B cell (primary cell): ENCODE measurements around the gene AAMP. TPM values are rescaled to one million over a fixed set of nuclear protein-coding genes. Genes with fewer than 3 reads are reported as not detected.

Experiments
- ATAC-seq: fragments of 200-7000 bp; cut with Tn5 transposase; one replicate; pipeline ENCODE4 v1.10.0; 2021; ENCODE audit warnings: low read depth, mild to moderate bottlenecking, moderate number of reproducible peaks, moderate library complexity
- CTCF ChIA-PET: fragments of 350-600 bp; sonication (Branson Sonifier 250); formaldehyde crosslinking; loops from one replicate; lab custom pipeline; 2021; ENCODE audit warnings: antibody characterized with exemption, inconsistent platforms; lab: Charles Lee
- POLR2A ChIA-PET: fragments of 350-600 bp; sonication (Branson Sonifier 250); formaldehyde crosslinking; loops from one replicate; lab custom pipeline; 2021; ENCODE audit warnings: antibody characterized with exemption; lab: Charles Lee
- DNase-seq: peaks from one replicate; pipeline ENCODE4 v3.0.0; 2013
- H2AFZ ChIP-seq: 2 replicates; pipeline ENCODE4 v1.6.1; 2012; ENCODE audit warnings: mild to moderate bottlenecking, low read depth, low read length; ENCODE audit not compliant: insufficient read depth, poor library complexity, severe bottlenecking
- H3K27ac ChIP-seq, 2 donors: 1 replicate in 1 of 2; 2 replicates in 1 of 2; pipeline ENCODE4 v1.5.1; 2012 to 2013; ENCODE audit warnings: low read length in 2 of 2, mild to moderate bottlenecking in 2 of 2, moderate library complexity in 1 of 2
- H3K27me3 ChIP-seq, 4 experiments: fragments of 200-600 bp in 1 of 4; sonication (generic) in 1 of 4; replicated peaks in 1 of 4; 1 replicate in 2 of 4; 2 replicates in 2 of 4; pipeline versions ENCODE4 v1.6.1 to v1.7.0; 2013 to 2016; ENCODE audit warnings: low read length in 3 of 4, mild to moderate bottlenecking in 2 of 4, mixed read lengths in 1 of 4, moderate library complexity in 1 of 4; ENCODE audit not compliant: insufficient read depth in 4 of 4, control insufficient read depth in 3 of 4; ENCODE audit errors: control extremely low read depth in 1 of 4
- H3K36me3 ChIP-seq, 2 experiments: replicated peaks in 1 of 2; 1 replicate in 1 of 2; 2 replicates in 1 of 2; pipeline versions ENCODE4 v1.6.1 to v1.7.1; 2013; ENCODE audit warnings: low read length in 1 of 2; ENCODE audit not compliant: insufficient read depth in 2 of 2, control insufficient read depth in 1 of 2; ENCODE audit errors: control extremely low read depth in 1 of 2, extremely low read depth in 1 of 2
- H3K4me1 ChIP-seq, 2 donors: fragments of 200-600 bp in 1 of 2; sonication (generic) in 1 of 2; 1 replicate in 1 of 2; 2 replicates in 1 of 2; pipeline versions ENCODE4 v1.5.1 to v1.6.1; 2013 to 2017; ENCODE audit warnings: low read length in 2 of 2; ENCODE audit not compliant: control insufficient read depth in 2 of 2, insufficient read depth in 2 of 2
- H3K4me2 ChIP-seq: replicated peaks from 2 replicates; pipeline ENCODE3; 2012; ENCODE audit warnings: mild to moderate bottlenecking, low read depth, low read length; ENCODE audit not compliant: poor library complexity, severe bottlenecking
- H3K4me3 ChIP-seq, 5 experiments: fragments of 200-600 bp in 1 of 5; sonication (generic) in 1 of 5; 1 replicate in 3 of 5; 2 replicates in 2 of 5; pipeline versions ENCODE4 v1.5.1 to v1.7.0; 2011 to 2016; ENCODE audit warnings: low read length in 4 of 5, mild to moderate bottlenecking in 4 of 5, low read depth in 2 of 5, control low read depth in 1 of 5, moderate library complexity in 1 of 5; ENCODE audit not compliant: insufficient read depth in 1 of 5; ENCODE audit errors: control extremely low read depth in 1 of 5, extremely low read depth in 1 of 5
- H3K79me2 ChIP-seq: fragments of 200-600 bp; sonication (generic); one replicate; pipeline ENCODE4 v1.6.0; 2016; ENCODE audit warnings: low read length; ENCODE audit not compliant: control insufficient read depth, insufficient read depth
- H3K9ac ChIP-seq: fragments of 200-600 bp; sonication (generic); 2 replicates; pipeline ENCODE4 v1.6.1; 2017; ENCODE audit warnings: mild to moderate bottlenecking, low read length, moderate library complexity
- H3K9me3 ChIP-seq, 3 donors: one replicate each; pipeline versions ENCODE4 v1.6.1 to v1.7.1; 2013; ENCODE audit warnings: low read length in 2 of 3; ENCODE audit not compliant: control insufficient read depth in 2 of 3, insufficient read depth in 1 of 3; ENCODE audit errors: control extremely low read depth in 1 of 3
- H4K20me1 ChIP-seq: 2 replicates; pipeline ENCODE4 v1.6.0; 2012; ENCODE audit warnings: mild to moderate bottlenecking, low read length; ENCODE audit not compliant: insufficient read depth, control insufficient read depth, poor library complexity, severe bottlenecking
- H3K27ac Mint-ChIP-seq: one replicate; pipeline ENCODE4 v1.8.0; 2021; ENCODE audit warnings: mixed read lengths
- H3K27me3 Mint-ChIP-seq: one replicate; pipeline ENCODE4 v1.8.0; 2021; ENCODE audit warnings: mixed read lengths
- H3K4me1 Mint-ChIP-seq: one replicate; pipeline ENCODE4 v1.8.0; 2021; ENCODE audit warnings: mixed read lengths
- H3K4me3 Mint-ChIP-seq: one replicate; pipeline ENCODE4 v1.8.0; 2021; ENCODE audit warnings: mixed read lengths
- H3K9me3 Mint-ChIP-seq: one replicate; pipeline ENCODE4 v1.8.0; 2022; ENCODE audit warnings: mixed read lengths; ENCODE audit not compliant: insufficient read depth
- CTCF ChIP-seq: fragments of 200-600 bp; IDR thresholded peaks from one replicate; pipeline ENCODE4 v1.8.0; 2022; ENCODE audit warnings: antibody characterized with exemption, mild to moderate bottlenecking
- EZH2 ChIP-seq: IDR thresholded peaks from 2 replicates; pipeline ENCODE4 v1.6.1; 2012; ENCODE audit warnings: borderline replicate concordance, low read depth, mild to moderate bottlenecking, moderate library complexity, low read length; ENCODE audit not compliant: insufficient read depth, poor library complexity, severe bottlenecking
- WGBS: methylation state at CpG from one replicate; pipeline ENCODE4 v1.1.5; 2013; ENCODE audit warnings: missing lambda C conversion rate; ENCODE audit not compliant: insufficient coverage; 5-methylcytosine and 5-hydroxymethylcytosine counted together
- intact Hi-C: fragments of 100-400 bp; cut with micrococcal nuclease; formaldehyde crosslinking; loops from one replicate; pipeline ENCODE4 v1.10.0; 2022
- polyA plus RNA-seq: library from polyadenylated mRNA; depleted of rRNA; stranded (reverse); fragments of >200 nt; gene quantifications from 2 replicates; pipeline ENCODE4 v1.2.3, GENCODE V29; 2012
- total RNA-seq, 2 donors: library from RNA; stranded (reverse); fragments of 120-200 nt in 1 of 2; gene quantifications; 1 replicate in 1 of 2; 2 replicates in 1 of 2; pipeline versions ENCODE4 v1.2.3 to v1.2.4, GENCODE V29; 2013 to 2022

The AAMP gene
- total and polyA plus RNA-seq, 2 donors (not counting 1 experiment from before 2014, with no cell fraction given): 56.4 to 65.7 TPM

- H3K4me1 ChIP-seq: peaks cover 38 to 57% of the 10 kb centered on the region in 2 donors
- H3K27ac Mint-ChIP-seq: no peak overlapping the region
- 94% methylated on average over 38 of the region's 39 CpGs for WGBS
- no peaks in the 10 kb centered on the region for H3K27me3 ChIP-seq
- peaks cover 35% of the 10 kb centered on the region for H4K20me1 ChIP-seq
- H3K79me2 ChIP-seq: peaks cover 30% of the 10 kb centered on the region
- DNase-seq (no peak), ATAC-seq (no peak)
- ChIA-PET POLR2A (interaction anchor here (0.6 kb wide), 1 partner anchor 146 kb away, joined by 4 read pairs; no protein-coding TSS in a partner anchor), CTCF (interaction anchor here (2.2 kb wide), 1 partner anchor 9 kb away, joined by 8 read pairs; no protein-coding TSS in a partner anchor)
- intact Hi-C loops: no loop called here
- no peak overlapping the region for H2AFZ ChIP-seq
- no peaks in the 10 kb centered on the region for H3K27me3 Mint-ChIP-seq
- peaks cover 59% of the 10 kb centered on the region for H3K4me1 Mint-ChIP-seq
- no peaks in the 10 kb centered on the region for H3K9me3 Mint-ChIP-seq
- H3K4me3 ChIP-seq: no peak overlapping the region
- TF ChIP-seq CTCF (no peak), EZH2 (no peak)
- peaks cover 0 to 51% of the 10 kb centered on the region in 2 experiments for H3K36me3 ChIP-seq
- H3K4me3 Mint-ChIP-seq: no peak overlapping the region
- H3K27ac ChIP-seq: no peak overlapping the region
- no peaks in the 10 kb centered on the region for H3K9me3 ChIP-seq
- H3K9ac ChIP-seq: no peak overlapping the region
- H3K4me2 ChIP-seq: no peak overlapping the region
Measured at GRCh38 chr2:218262631-218263586, 7.0 kb downstream of the AAMP start.

- Mint-ChIP-seq H3K9me3 (no peaks in the 10 kb centered on the region), H3K27me3 (no peaks in the 10 kb centered on the region), H3K4me1 (peaks cover 62% of the 10 kb centered on the region), H3K4me3 (no peak overlapping the region), H3K27ac (peak overlapping the region; percentile 67)
- Histone ChIP-seq H3K4me2 (peak overlapping the region; percentile 56), H3K36me3 (peaks cover 0 to 46% of the 10 kb centered on the region in 2 experiments), H3K9me3 (no peaks in the 10 kb centered on the region), H4K20me1 (peaks cover 38% of the 10 kb centered on the region), H3K27me3 (no peaks in the 10 kb centered on the region), H2AFZ (no peak overlapping the region), H3K4me3 (no peak overlapping the region), H3K27ac (no peak overlapping the region), H3K4me1 (peaks cover 45 to 63% of the 10 kb centered on the region in 2 donors), H3K79me2 (peaks cover 24% of the 10 kb centered on the region), H3K9ac (no peak overlapping the region)
- DNase-seq (no peak), ATAC-seq (no peak)
- POLR2A ChIA-PET: interaction anchor here (0.6 kb wide), 1 partner anchor 146 kb away, joined by 4 read pairs; no protein-coding TSS in a partner anchor
- intact Hi-C loops: no loop called here
- 93% methylated on average over 3 of the region's 6 CpGs for WGBS
- CTCF ChIA-PET: interaction anchor here (2.2 kb wide), 1 partner anchor 10 kb away, joined by 8 read pairs; no protein-coding TSS in a partner anchor
- TF ChIP-seq EZH2 (no peak), CTCF (no peak)
Measured at GRCh38 chr2:218262237-218262600, 7.7 kb downstream of the AAMP start.
